CD14-positive monocyte (primary cell): ENCODE results near the gene MRPS34. TPM values are rescaled to one million over a fixed set of nuclear protein-coding genes. Genes with fewer than 3 reads are reported as not detected.

Experiments used
- DNase-seq, 3 donors: peaks; one replicate each; pipeline ENCODE4 v3.0.0-alpha.2; 2011 to 2022
- H2AFZ ChIP-seq: 2 replicates; pipeline ENCODE4 v1.6.0; 2012; ENCODE audit warnings: mild to moderate bottlenecking, low read depth, low read length, inconsistent platforms; ENCODE audit not compliant: insufficient read depth, poor library complexity, severe bottlenecking
- H3K27ac ChIP-seq, 2 donors: 1 replicate in 1 of 2; 2 replicates in 1 of 2; pipeline ENCODE4 v1.5.1; 2012 to 2013; ENCODE audit warnings: low read length in 2 of 2, control low read depth in 1 of 2, inconsistent platforms in 1 of 2, low read depth in 1 of 2, mild to moderate bottlenecking in 1 of 2
- H3K27me3 ChIP-seq, 2 donors: one replicate each; pipeline versions ENCODE4 v1.6.0 to v1.6.1; 2011 to 2013; ENCODE audit warnings: low read length in 2 of 2; ENCODE audit not compliant: control insufficient read depth in 2 of 2, insufficient read depth in 2 of 2
- H3K36me3 ChIP-seq, 2 donors: replicated peaks in 1 of 2; 1 replicate in 1 of 2; 2 replicates in 1 of 2; pipeline versions ENCODE4 v1.5.1 to v1.6.1; 2012 to 2013; ENCODE audit warnings: low read length in 2 of 2, control low read depth in 1 of 2, inconsistent platforms in 1 of 2, mild to moderate bottlenecking in 1 of 2; ENCODE audit not compliant: insufficient read depth in 2 of 2, control insufficient read depth in 1 of 2
- H3K4me1 ChIP-seq, 2 donors: 1 replicate in 1 of 2; 2 replicates in 1 of 2; pipeline versions ENCODE4 v1.5.1 to v1.6.1; 2012 to 2013; ENCODE audit warnings: low read length in 2 of 2, control low read depth in 1 of 2, inconsistent platforms in 1 of 2, mild to moderate bottlenecking in 1 of 2, moderate library complexity in 1 of 2; ENCODE audit not compliant: insufficient read depth in 2 of 2, control insufficient read depth in 1 of 2
- H3K4me2 ChIP-seq: replicated peaks from 2 replicates; pipeline ENCODE3; 2012; ENCODE audit warnings: low read length, moderate library complexity, mild to moderate bottlenecking; ENCODE audit not compliant: poor library complexity, severe bottlenecking; ENCODE audit errors: extremely low read depth
- H3K4me3 ChIP-seq, 3 experiments: fragments of 200-600 bp in 1 of 3; sonication (generic) in 1 of 3; replicated peaks in 1 of 3; 1 replicate in 2 of 3; 2 replicates in 1 of 3; pipeline ENCODE4 v1.5.1; 2011 to 2013; ENCODE audit warnings: low read length in 3 of 3, mild to moderate bottlenecking in 3 of 3, control low read depth in 2 of 3, low read depth in 2 of 3, inconsistent platforms in 1 of 3, moderate library complexity in 1 of 3
- H3K79me2 ChIP-seq: 2 replicates; pipeline ENCODE4 v1.6.0; 2012; ENCODE audit warnings: mild to moderate bottlenecking, control low read depth, inconsistent platforms, low read length, moderate library complexity; ENCODE audit not compliant: insufficient read depth
- H3K9ac ChIP-seq: 2 replicates; pipeline ENCODE4 v1.6.0; 2017; ENCODE audit warnings: low read length, mild to moderate bottlenecking; ENCODE audit not compliant: insufficient read depth, poor library complexity, severe bottlenecking
- H3K9me3 ChIP-seq, 2 donors: replicated peaks in 1 of 2; 1 replicate in 1 of 2; 2 replicates in 1 of 2; pipeline versions ENCODE4 v1.5.1 to v1.6.1; 2012 to 2013; ENCODE audit warnings: low read length in 2 of 2, control low read depth in 1 of 2; ENCODE audit not compliant: control insufficient read depth in 1 of 2, insufficient read depth in 1 of 2
- H4K20me1 ChIP-seq: 2 replicates; pipeline ENCODE4 v1.6.0; 2012; ENCODE audit warnings: mild to moderate bottlenecking, low read length, control low read depth, moderate library complexity; ENCODE audit not compliant: insufficient read depth
- H3K27ac Mint-ChIP-seq, 7 donors: one replicate each; pipeline ENCODE4 v1.8.0; 2020; ENCODE audit warnings: mild to moderate bottlenecking in 7 of 7, mixed read lengths in 7 of 7, moderate library complexity in 6 of 7, inconsistent platforms in 2 of 7
- H3K27me3 Mint-ChIP-seq, 3 donors: one replicate each; pipeline ENCODE4 v1.8.0; 2021 to 2022; ENCODE audit warnings: low read depth in 3 of 3, mild to moderate bottlenecking in 3 of 3, mixed read lengths in 3 of 3, moderate library complexity in 3 of 3, inconsistent platforms in 1 of 3
- H3K36me3 Mint-ChIP-seq, 2 donors: one replicate each; pipeline ENCODE4 v1.8.0; 2020; ENCODE audit warnings: mixed read lengths in 2 of 2, inconsistent platforms in 1 of 2, mild to moderate bottlenecking in 1 of 2
- H3K4me1 Mint-ChIP-seq: one replicate; pipeline ENCODE4 v1.8.0; 2020; ENCODE audit warnings: mild to moderate bottlenecking, mixed read lengths
- H3K4me3 Mint-ChIP-seq, 2 donors: one replicate each; pipeline ENCODE4 v1.8.0; 2020; ENCODE audit warnings: mild to moderate bottlenecking in 2 of 2, mixed read lengths in 2 of 2, moderate library complexity in 1 of 2
- H3K9me3 Mint-ChIP-seq, 7 donors: one replicate each; pipeline ENCODE4 v1.8.0; 2020 to 2022; ENCODE audit warnings: mixed read lengths in 7 of 7, mild to moderate bottlenecking in 6 of 7, moderate library complexity in 6 of 7, inconsistent platforms in 2 of 7
- CTCF ChIP-seq: fragments of 200-600 bp; IDR thresholded peaks from one replicate; pipeline ENCODE4 v1.8.0; 2022; ENCODE audit warnings: antibody characterized with exemption, mild to moderate bottlenecking
- WGBS: methylation state at CpG from one replicate; pipeline ENCODE4 v1.1.5; 2013; ENCODE audit warnings: missing lambda C conversion rate; ENCODE audit not compliant: insufficient coverage; 5-methylcytosine and 5-hydroxymethylcytosine counted together
- intact Hi-C, 2 donors: fragments of 100-400 bp; cut with micrococcal nuclease; formaldehyde crosslinking; loops; one replicate each; pipeline versions ENCODE4 v1.15.0 to v1.15.1; 2023
- polyA plus RNA-seq, 3 donors: library from polyadenylated mRNA; depleted of rRNA in 1 of 3; unstranded in 2 of 3; stranded (reverse) in 1 of 3; fragments of 300-500 nt in 2 of 3; fragments of >200 nt in 1 of 3; fragmentation: Illumina TruSeq in 2 of 3; gene quantifications; 1 replicate in 2 of 3; 2 replicates in 1 of 3; pipeline ENCODE4 v1.2.3, GENCODE V29; 2012 to 2021

Gene MRPS34
- polyA plus RNA-seq, 3 donors: 34.5 to 137 (median 109) TPM

GRCh38 chr16:1809281-1809801 lies 36.4 kb upstream of the MRPS34 start:
- Histone ChIP-seq H3K27me3 (no peaks in the 10 kb centered on the region), H3K4me3 (no peak overlapping the region), H3K4me1 (no peaks in the 10 kb centered on the region), H4K20me1 (peaks cover 14% of the 10 kb centered on the region), H3K9me3 (no peaks in the 10 kb centered on the region), H3K9ac (no peak overlapping the region), H3K79me2 (no peaks in the 10 kb centered on the region), H3K27ac (no peak overlapping the region), H2AFZ (no peak overlapping the region), H3K36me3 (peaks cover 42 to 53% of the 10 kb centered on the region in 2 donors), H3K4me2 (no peak overlapping the region)
- peaks cover 44 to 75% of the 10 kb centered on the region in 2 donors for H3K36me3 Mint-ChIP-seq
- no peak overlapping the region for H3K27ac Mint-ChIP-seq
- intact Hi-C loops: no loop called here
- peaks cover 0 to 2% (median 0%) of the 10 kb centered on the region in 7 donors for H3K9me3 Mint-ChIP-seq
- H3K27me3 Mint-ChIP-seq: no peaks in the 10 kb centered on the region
- no peaks in the 10 kb centered on the region for H3K4me1 Mint-ChIP-seq
- 88% methylated on average over 23 of the region's 28 CpGs for WGBS
- no peak for DNase-seq
- no peak for TF ChIP-seq CTCF
- no peak overlapping the region for H3K4me3 Mint-ChIP-seq

- Mint-ChIP-seq H3K27ac (no peak overlapping the region), H3K27me3 (no peaks in the 10 kb centered on the region), H3K9me3 (peaks cover 0 to 2% (median 0%) of the 10 kb centered on the region in 7 donors), H3K36me3 (peaks cover 39 to 68% of the 10 kb centered on the region in 2 donors), H3K4me1 (no peaks in the 10 kb centered on the region), H3K4me3 (no peak overlapping the region)
- no peak for DNase-seq
- H3K9ac ChIP-seq: no peak overlapping the region
- intact Hi-C loops: no loop called here
- H2AFZ ChIP-seq: no peak overlapping the region
- H3K27me3 ChIP-seq: no peaks in the 10 kb centered on the region
- H3K4me2 ChIP-seq: no peak overlapping the region
- WGBS: 90% methylated on average over 13 of the region's 18 CpGs
- H3K4me1 ChIP-seq: no peaks in the 10 kb centered on the region
- no peaks in the 10 kb centered on the region for H3K9me3 ChIP-seq
- no peak overlapping the region for H3K4me3 ChIP-seq
- peaks cover 37 to 46% of the 10 kb centered on the region in 2 donors for H3K36me3 ChIP-seq
- peaks cover 11% of the 10 kb centered on the region for H4K20me1 ChIP-seq
- no peaks in the 10 kb centered on the region for H3K79me2 ChIP-seq
- no peak for TF ChIP-seq CTCF
- H3K27ac ChIP-seq: no peak overlapping the region
Observed at GRCh38 chr16:1808691-1809090, 35.8 kb upstream of the MRPS34 start.
